ENCODE measurements around the gene POLRMT. TPM values are rescaled to one million over a fixed set of nuclear protein-coding genes. Genes with fewer than 3 reads are reported as not detected.

POLRMT gene
- polyA plus RNA-seq, 1 of the 3 experiments (the other 2 are of a cell fraction): 38.2 TPM

GRCh38 chr19:618674-619285 lies 14.6 kb downstream of the POLRMT start:
- no peak overlapping the region for H3K9ac ChIP-seq
- peaks cover 0 to 48% of the 10 kb centered on the region in 2 experiments for H3K36me3 ChIP-seq (replicated peaks in 1 of 2; ENCODE audit: control insufficient read depth in 1 of 2, insufficient read depth in 2 of 2, low read length in 1 of 2)
- H3K79me2 ChIP-seq (ENCODE audit: insufficient read depth): no peaks in the 10 kb centered on the region
- H3F3A ChIP-seq (replicated peaks; ENCODE audit: insufficient read depth): no peaks in the 10 kb centered on the region
- no peaks in the 10 kb centered on the region for H3K9me3 ChIP-seq
- H2AFZ ChIP-seq (ENCODE audit: low read depth): no peak overlapping the region
- POLR2A ChIA-PET: no interaction called here
- no peak for DNase-seq
- TF ChIP-seq RFX5 (IDR thresholded peaks at IDR 0.05; ENCODE audit: low read length): no peak
- TF ChIP-seq, protein P1, sequence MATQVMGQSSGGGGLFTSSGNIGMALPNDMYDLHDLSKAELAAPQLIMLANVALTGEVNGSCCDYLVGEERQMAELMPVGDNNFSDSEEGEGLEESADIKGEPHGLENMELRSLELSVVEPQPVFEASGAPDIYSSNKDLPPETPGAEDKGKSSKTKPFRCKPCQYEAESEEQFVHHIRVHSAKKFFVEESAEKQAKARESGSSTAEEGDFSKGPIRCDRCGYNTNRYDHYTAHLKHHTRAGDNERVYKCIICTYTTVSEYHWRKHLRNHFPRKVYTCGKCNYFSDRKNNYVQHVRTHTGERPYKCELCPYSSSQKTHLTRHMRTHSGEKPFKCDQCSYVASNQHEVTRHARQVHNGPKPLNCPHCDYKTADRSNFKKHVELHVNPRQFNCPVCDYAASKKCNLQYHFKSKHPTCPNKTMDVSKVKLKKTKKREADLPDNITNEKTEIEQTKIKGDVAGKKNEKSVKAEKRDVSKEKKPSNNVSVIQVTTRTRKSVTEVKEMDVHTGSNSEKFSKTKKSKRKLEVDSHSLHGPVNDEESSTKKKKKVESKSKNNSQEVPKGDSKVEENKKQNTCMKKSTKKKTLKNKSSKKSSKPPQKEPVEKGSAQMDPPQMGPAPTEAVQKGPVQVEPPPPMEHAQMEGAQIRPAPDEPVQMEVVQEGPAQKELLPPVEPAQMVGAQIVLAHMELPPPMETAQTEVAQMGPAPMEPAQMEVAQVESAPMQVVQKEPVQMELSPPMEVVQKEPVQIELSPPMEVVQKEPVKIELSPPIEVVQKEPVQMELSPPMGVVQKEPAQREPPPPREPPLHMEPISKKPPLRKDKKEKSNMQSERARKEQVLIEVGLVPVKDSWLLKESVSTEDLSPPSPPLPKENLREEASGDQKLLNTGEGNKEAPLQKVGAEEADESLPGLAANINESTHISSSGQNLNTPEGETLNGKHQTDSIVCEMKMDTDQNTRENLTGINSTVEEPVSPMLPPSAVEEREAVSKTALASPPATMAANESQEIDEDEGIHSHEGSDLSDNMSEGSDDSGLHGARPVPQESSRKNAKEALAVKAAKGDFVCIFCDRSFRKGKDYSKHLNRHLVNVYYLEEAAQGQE (IDR thresholded peaks at IDR 0.05; ENCODE audit: low read depth, low read length): no peak
- TF ChIP-seq RXRA (IDR thresholded peaks at IDR 0.05; ENCODE audit: borderline replicate concordance, low read depth): no peak
- no peak for TF ChIP-seq RCOR1 (IDR thresholded peaks at IDR 0.05; ENCODE audit: low read length)
- TF ChIP-seq TAF1 (IDR thresholded peaks at IDR 0.05; ENCODE audit: borderline replicate concordance, low read depth, low read length): no peak
- no peak for TF ChIP-seq SMC3 (IDR thresholded peaks at IDR 0.05; ENCODE audit: low read depth, low read length)
- TF ChIP-seq RAD21 (IDR thresholded peaks at IDR 0.05; ENCODE audit: low read length): no peak
- no peak for TF ChIP-seq NFIC (IDR thresholded peaks at IDR 0.05; ENCODE audit: borderline replicate concordance)
- no peak overlapping the region for H3K27ac ChIP-seq (ENCODE audit: low read depth in 2 of 2, low read length in 1 of 2)
- H3K4me2 ChIP-seq: no peak overlapping the region
- CTCF ChIA-PET: no interaction called here
- H3K4me3 ChIP-seq (ENCODE audit: low read depth in 2 of 2, low read length in 1 of 2): no peak overlapping the region
- H3K27me3 ChIP-seq (ENCODE audit: insufficient read depth): no peaks in the 10 kb centered on the region
- WGBS (ENCODE audit: low lambda C conversion rate): 96% methylated on average over 19 of the region's 27 CpGs
- no peaks in the 10 kb centered on the region for H3K4me1 ChIP-seq (ENCODE audit: control insufficient read depth in 1 of 2, insufficient read depth in 2 of 2, low read depth in 1 of 2, low read length in 1 of 2)
- H3K9me2 ChIP-seq: no peaks in the 10 kb centered on the region
- H4K20me1 ChIP-seq (ENCODE audit: insufficient read depth): 0 out of 2 replicates have a peak, but pooled peaks cover 6% of the 10 kb centered on the region

DNA sequence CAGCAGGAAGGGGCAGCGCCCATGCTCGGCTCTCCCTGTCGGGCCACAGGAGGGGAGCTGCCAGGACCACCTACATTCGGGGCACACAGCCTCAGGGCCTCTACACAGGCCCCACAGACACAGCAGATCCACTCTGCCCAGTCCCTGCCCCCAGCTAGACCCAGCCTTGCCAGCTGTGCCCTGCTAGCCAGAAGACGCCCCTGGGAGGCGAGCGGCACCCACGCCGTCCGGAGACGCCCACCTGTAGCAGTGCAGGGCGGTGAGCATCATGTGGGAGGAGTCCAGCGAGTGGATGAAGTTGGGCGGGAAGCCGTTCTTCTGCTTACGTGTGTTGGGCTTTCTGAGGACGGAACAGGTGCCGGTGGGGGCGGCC lies 15.1 kb downstream of the POLRMT start:
- CTCF ChIA-PET: interaction anchor here (0.6 to 0.9 kb wide), 2 partner anchors 10 to 313 kb away, joined by 3 to 8 read pairs; no protein-coding TSS in a partner anchor

More for the DNA sequence above, 15.1 kb downstream of the POLRMT start:
- no peaks in the 10 kb centered on the region for H3K79me2 ChIP-seq (ENCODE audit: insufficient read depth)
- no peak overlapping the region for H3K9ac ChIP-seq
- no peak overlapping the region for H3K4me2 ChIP-seq
- H3K27ac ChIP-seq (ENCODE audit: low read depth in 2 of 2, low read length in 1 of 2): no peak overlapping the region
- H2AFZ ChIP-seq (ENCODE audit: low read depth): no peak overlapping the region
- TF ChIP-seq MEF2A (IDR thresholded peaks at IDR 0.05; ENCODE audit: borderline replicate concordance, low read depth): no peak
- TF ChIP-seq, protein P2, sequence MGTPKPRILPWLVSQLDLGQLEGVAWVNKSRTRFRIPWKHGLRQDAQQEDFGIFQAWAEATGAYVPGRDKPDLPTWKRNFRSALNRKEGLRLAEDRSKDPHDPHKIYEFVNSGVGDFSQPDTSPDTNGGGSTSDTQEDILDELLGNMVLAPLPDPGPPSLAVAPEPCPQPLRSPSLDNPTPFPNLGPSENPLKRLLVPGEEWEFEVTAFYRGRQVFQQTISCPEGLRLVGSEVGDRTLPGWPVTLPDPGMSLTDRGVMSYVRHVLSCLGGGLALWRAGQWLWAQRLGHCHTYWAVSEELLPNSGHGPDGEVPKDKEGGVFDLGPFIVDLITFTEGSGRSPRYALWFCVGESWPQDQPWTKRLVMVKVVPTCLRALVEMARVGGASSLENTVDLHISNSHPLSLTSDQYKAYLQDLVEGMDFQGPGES (IDR thresholded peaks at IDR 0.05; ENCODE audit: low read depth, low read length): no peak
- TF ChIP-seq POLR2AphosphoS5 (IDR thresholded peaks at IDR 0.05; ENCODE audit: low read depth, low read length): no peak
- TF ChIP-seq EZH2phosphoT487 (IDR thresholded peaks at IDR 0.05; ENCODE audit: borderline replicate concordance, low read depth): no peak
- no peak for TF ChIP-seq TAF1 (IDR thresholded peaks at IDR 0.05; ENCODE audit: borderline replicate concordance, low read depth, low read length)
- no peak for TF ChIP-seq TCF12 (IDR thresholded peaks at IDR 0.05)
- 0 out of 2 replicates have a peak, but pooled peaks cover under 1% of the 10 kb centered on the region for H4K20me1 ChIP-seq (ENCODE audit: insufficient read depth)
- DNase-seq: no peak
- H3K36me3 ChIP-seq (replicated peaks in 1 of 2; ENCODE audit: control insufficient read depth in 1 of 2, insufficient read depth in 2 of 2, low read length in 1 of 2): peaks cover 0 to 48% of the 10 kb centered on the region in 2 experiments
- H3K27me3 ChIP-seq (ENCODE audit: insufficient read depth): no peaks in the 10 kb centered on the region
- no peaks in the 10 kb centered on the region for H3K9me2 ChIP-seq
- WGBS (ENCODE audit: low lambda C conversion rate): 96% methylated on average over 13 of the region's 19 CpGs
- POLR2A ChIA-PET: no interaction called here
- H3K4me3 ChIP-seq (ENCODE audit: low read depth in 2 of 2, low read length in 1 of 2): no peak overlapping the region
- no peaks in the 10 kb centered on the region for H3F3A ChIP-seq (replicated peaks; ENCODE audit: insufficient read depth)
- no peaks in the 10 kb centered on the region for H3K4me1 ChIP-seq (ENCODE audit: control insufficient read depth in 1 of 2, insufficient read depth in 2 of 2, low read depth in 1 of 2, low read length in 1 of 2)
- no peaks in the 10 kb centered on the region for H3K9me3 ChIP-seq

All from SK-N-SH (cell line).